GM19455 (cell line): Measurements from ENCODE around the gene NDUFB10.

ENCODE experiments used
- ATAC-seq: cut with Tn5 transposase; IDR thresholded peaks from one replicate; pipeline ENCODE4 v1.9.1; 2021; ENCODE audit not compliant: unreplicated experiment

Gene NDUFB10

DNA sequence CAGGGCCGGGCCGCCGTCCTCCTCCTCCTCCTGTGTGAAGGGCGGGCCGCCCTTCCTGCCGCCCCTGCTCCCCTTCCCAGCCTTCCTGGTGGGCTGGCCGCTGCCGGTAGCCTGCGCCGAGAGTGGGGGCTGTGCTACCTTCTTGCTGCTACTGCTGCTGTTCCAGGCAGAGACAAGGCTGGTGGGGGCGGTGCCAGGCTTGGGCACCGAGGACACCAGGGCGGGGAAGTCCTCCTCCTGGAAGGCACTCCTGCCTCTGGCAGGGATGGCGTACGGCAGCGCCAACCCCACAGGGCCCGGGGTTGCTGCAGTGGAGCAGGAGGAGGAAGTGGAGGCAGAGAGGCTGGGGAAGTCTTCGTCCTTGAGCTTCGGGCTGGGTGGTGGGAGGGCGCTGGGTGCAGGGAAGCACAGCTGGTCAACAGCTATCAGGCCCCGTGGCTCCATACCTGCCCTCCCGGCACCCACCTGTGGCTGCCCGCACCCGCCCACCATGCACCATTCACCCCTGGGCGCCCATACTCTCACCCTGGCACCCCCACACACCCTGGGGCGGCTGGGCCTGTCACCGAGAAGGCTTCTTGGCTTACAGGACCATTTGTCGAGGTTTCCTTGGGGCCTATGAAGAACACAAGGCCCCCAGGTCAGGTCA lies 40.7 kb downstream of the NDUFB10 start:
- no peak for ATAC-seq

DNA sequence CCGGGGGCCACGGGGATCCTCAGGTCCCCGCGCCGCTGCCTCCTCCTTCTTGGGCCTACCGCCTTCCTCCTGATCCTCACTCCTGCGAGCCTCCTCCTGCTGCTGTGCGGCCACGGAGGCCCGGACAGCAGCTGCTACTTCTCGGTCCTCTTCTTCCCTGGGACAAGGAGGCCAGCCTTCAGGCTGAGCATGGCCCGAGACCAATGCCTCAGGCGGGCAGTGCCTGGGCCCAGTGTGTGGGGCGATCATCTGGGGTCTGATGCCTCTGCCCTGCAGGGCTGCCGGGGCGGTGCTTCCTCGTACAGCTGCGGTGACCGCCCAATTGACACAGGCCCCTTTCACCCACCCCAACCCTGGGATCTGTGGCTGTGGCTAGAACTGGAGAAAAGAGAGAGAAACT lies 41.7 kb downstream of the NDUFB10 start:
- ATAC-seq: no peak

DNA sequence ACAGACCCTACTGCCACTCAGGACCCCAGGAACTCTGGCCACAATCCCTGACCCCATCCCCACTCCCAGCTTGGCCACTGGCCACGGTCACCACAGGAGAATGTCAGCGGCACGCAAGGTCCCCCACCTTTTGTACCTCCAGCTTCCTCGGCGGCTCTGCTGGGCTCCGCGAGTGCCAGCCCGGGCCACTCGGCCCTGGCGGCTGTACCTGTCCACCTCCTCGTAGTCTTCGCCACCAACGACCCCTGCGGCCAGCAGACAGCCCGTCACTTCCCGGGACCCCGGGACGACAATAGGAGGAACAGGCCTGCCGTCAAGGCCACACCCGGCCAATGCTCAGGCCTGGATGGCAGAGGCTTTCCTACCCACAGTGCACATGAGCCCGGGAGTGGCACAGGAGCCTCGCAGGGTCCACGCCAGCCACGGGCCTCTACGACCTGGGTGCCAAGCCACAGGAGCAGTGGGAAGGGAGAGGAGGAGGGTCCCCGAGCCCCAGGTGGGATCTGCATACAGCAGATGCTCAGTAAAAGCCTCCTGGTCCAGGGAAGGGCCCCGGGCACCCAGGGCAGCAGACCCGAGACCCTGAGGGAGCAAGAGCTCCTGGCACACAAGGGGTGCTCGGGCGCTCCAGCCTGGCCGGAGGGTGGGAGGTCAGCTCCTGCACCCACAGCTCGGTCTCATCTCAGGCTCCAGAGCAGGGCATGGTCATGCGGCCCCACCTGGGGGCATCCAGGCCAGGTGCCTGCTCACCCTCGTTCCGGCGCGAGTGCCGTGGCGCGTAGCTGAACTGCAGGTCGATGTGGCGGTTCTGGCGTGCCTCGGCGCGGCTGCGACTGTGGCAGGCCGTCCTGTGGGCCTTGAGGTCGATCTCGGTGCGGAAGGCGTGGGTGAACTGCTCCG lies 42.4 kb downstream of the NDUFB10 start:
- no peak for ATAC-seq

DNA sequence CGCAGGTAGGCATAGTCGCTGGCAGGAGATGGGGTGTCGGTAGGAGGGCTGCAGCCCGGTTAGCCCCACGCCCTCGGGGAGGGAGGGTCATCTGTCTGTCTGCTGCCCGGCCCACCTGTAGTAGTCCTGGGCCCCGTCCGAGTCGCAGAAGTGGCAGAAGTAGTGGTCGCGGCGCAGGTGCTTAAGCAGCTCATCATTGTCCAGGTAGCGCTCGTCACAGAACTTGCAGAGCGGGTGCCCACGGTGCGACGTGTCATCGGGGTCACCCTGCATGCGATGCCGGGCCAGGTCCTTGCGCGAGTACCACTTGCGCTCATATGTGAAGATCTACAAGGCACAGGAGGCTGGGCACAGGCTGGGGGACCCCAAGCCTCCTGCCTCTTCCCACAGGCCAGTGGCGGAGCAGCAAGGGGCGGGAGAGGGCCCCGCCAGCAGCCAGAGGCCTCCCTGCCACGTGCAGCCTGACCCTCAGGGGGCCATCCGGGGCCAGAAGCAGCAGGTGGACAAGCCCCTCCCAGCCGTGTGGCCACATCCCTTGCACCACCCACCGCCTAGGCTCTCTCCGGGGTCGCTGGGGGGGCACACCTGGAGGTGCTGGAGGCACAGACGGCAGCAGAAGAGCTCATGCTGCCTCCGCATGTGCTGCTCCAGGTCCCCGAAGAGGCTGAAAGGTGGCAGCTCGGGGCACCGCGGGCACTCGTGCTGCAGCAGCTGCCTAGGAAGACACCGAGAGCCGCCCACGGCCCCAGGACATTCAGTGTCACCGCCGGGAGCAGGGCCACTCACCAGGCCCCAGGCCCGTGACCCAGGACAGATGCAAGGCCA lies 43.3 kb downstream of the NDUFB10 start:
- ATAC-seq: no peak

DNA sequence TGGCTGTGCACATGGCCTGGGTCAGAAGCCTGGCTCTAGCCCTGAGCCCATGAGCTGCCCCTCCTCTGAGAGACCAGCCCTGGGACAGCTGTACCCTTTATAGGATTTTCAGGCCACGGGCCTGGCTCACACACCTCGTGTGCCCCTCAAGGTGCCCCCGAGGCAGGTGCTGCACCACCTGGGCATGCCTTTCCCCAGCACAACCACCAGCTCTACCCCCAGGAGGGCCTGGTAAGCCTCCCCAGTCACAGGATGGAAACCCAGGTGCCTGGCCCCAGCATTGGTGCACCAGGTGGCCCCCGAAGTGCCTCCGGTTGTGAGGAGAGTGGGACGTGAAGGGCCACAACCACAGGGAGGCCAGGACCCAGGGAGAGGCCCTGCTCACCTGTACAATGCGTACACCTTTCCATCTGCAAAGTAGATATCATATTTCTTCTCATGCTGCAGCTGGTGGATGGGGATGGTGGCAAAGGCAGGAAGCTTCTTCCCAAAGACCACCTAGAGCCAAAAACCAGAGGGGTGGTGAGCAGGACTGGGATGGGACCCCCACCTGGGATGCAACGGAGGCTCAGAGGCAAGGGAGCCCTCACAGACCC lies 44.0 kb downstream of the NDUFB10 start:
- no peak for ATAC-seq

DNA sequence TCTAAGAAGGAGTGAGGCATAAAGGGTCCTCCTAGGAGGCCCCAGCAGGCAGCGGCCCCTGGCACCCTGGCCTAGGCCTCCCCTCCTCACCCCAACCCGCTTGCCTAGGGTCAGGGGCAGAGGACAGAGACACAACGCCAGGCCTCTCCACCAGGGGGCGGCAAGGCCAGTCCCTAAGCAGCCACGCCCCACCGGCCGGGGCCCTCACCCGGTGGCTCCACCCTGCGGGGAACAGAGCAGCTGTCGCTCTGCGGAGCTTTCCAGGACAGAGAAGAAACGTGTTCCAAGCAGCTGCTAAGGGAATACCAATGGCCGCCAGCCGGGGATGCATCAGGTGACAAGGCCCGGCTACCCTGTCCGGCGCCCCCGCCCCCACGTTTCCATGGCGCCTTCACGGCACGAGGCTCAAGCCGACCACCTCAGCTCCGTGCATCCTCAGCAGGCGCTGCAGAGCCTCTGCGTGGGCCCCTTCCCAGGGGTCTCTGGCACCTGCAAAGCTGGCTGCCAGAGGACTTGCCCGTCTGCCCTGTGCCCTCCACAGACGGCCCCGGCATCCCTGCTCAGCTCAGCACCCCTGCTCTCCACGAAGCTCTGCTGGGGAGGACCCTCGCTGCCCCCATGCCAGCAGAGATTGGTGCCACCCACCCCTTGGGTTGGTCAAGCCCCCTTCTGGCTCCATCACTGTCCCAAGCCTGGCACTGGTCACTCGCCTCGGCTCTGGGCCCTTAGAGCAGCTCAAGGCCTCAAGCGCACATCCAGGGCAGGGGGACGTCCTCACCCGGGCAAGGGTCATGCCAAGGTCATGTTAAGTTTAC lies 44.7 kb downstream of the NDUFB10 start:
- no peak for ATAC-seq

DNA sequence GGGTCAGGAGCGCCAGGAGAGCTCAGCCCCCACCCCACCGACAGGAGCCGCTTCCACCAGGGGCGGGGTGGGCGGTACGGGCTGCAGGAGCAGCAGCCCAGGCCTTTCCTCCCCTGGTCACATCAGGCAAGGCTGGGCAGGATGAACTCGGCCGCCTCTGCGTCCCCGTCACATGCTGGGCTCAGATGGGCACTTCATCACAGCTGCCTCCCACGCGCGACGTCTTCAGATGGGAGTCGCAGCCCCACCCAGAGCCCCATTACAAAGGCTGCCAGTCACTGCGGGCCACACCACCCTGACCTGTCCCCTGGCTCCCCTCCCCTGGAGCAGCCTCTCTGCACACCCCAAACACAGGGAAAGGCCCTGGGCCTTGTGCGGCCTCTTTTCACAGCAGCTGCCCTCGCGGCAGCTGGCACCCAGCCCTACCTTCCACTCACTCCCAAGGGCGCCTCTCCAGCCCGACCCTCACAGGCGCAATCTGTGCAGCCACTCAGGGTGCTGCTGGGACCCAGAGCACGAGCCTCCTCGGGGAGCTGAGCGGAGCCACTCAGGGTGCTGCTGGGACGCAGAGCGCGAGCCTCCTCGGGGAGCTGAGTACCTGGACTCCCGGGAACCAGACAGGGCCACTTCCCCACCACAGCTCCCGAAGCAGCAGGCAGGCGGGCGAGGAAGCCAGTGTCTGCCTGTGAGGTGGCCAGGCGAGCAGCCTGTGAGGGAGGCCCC lies 45.6 kb downstream of the NDUFB10 start:
- no peak for ATAC-seq

DNA sequence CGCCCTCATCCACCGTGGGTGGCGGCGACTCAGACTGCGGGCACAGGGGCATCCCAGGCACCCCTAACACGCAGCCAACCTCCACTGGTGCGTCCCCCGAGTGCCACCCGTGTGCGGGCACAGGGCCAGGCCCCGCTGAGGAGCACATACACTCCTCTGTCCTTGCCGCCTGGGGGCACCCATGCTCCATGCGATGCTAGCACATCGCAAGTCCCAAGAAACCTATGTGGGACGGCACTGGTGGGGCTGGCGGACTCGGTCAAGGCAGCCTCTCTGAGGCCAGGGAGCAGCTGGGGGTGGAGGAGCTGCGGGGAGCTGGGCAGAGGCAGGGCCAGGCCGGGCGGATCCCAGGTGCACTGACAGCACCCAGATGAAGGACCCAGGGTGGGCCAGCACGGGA lies 46.3 kb downstream of the NDUFB10 start:
- ATAC-seq: no peak

DNA sequence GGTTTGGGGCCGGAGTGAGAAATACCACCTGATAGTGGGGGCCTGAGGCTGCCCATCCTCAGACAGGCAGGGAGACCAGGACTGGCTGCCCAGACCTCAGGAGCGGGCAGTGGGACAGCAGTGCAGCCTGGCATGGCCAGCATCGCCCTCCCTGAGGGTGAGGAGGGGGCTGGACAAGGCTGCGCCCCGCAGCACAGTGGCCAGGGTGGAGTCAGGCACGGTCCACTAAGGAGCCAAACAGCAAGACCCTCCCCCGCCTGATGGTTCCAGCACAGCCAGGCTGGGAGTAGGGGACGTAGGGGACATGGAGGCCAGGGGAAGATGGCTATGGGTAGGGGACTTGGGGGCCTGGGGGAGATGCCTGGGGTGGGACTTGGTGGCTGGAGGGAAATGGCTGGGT lies 47.0 kb downstream of the NDUFB10 start:
- ATAC-seq: no peak

DNA sequence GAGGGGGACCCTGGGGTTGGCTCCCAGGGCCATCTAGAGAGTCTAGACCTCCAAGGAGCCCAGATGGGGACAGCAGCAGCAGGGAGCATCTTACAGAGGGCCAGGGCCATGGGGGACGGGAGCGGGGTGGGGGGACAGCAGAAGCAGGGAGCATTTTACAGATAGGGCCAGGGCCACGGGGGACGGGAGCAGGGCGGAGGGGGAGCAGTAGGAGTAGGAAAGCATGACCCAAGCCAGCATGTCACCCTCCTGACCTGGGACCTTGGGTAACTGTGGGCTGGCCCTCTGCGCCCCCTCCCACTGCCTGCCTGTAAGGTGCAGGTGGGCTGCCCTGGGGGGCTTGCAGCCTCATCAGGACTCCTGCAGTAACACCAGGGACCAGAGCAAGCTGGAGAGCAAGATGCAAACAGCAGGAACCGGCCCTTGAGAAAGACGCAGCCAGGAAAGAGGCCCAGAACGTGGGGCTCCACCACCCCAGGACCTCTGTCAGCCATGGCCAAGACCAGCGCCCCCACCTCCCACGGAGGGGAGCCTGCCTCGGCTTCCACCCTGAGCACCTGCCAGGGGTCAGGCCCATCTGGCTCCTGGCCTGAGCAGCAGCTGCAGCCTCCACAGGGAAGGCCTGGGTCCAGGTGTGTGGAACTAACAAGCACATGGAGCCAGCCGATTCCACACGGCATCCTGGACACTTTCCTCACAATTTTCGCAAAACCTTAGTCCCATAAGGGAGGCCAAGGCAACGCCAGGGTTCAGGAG lies 47.9 kb downstream of the NDUFB10 start:
- ATAC-seq: no peak

DNA sequence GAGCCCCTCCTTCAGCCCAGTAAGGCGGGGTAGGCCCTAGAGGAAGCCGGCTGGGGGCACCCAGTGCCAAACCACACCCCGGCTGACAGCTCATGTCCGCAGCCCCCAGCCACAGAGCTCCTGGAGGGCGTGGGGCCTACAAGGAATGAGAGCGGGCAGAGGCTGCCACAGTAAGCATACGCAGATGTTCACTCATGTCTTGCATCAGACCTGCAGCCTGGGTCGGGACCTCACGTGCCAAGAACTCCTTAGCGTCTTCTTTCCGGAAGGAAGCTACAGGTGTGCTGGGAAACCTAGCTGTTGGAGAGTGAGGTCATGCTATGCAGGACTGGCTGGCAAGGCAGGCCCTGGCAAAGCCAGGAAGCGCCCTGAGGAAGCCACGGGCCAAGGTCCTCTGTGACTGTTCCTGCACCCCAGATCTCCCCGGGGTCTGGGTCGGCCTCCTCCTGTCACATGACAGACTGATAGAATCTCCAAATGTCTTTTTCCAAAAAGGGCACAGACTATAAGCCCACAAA lies 48.7 kb downstream of the NDUFB10 start:
- no peak for ATAC-seq

DNA sequence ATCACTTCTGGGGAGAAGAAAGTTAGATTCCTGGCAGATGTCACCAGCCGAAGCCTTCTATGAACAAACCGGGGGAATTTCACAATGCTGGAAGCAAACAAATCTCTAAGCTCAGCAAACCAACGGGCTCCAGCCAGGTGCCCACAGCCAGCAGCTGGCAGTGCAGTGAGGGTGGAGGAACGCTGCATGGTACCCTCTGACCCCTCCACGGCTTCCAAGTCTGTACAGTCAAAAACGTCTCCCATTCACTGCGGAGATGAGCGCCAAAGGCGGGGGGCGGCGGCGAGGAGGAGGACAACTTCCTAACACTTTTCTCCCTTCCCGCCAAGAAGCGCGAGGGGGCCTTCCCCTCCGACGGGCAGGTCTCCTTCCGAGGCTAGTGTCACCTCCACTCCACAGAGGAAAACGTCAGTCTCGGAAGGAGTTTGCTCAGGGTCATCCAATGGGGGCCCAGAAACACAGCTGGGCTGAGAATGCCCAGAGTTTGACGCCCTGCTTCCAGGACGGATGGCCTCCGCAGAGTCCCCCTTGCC lies 49.4 kb downstream of the NDUFB10 start:
- ATAC-seq: no peak

DNA sequence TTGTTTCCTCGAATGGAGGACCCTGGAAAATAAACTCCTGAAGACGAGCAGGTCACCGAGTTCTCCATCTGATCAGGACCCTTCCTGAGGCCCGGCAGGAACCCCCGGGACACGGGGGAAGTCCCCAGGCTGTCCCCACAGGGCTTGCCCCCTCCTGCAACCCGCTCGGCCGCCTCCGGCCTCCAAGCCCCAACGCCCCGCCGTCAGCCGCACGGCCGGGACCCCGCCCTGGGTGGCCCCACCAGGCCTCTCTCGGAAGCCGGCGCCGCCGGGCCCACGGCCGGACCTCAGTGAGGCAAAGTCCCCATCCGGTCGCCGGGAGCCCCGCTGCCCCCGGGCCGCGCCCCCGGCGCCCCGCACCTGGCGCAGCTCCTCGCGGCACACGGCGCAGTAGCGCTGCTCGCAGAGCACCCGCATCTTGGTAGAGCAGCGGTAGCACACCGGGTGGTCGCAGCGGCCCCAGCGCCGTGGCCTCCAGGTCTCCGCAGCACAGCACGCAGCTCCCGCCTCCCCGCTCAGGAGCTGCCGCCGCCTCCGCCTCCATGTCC lies 49.9 kb downstream of the NDUFB10 start:
- ATAC-seq: peak; percentile 53

DNA sequence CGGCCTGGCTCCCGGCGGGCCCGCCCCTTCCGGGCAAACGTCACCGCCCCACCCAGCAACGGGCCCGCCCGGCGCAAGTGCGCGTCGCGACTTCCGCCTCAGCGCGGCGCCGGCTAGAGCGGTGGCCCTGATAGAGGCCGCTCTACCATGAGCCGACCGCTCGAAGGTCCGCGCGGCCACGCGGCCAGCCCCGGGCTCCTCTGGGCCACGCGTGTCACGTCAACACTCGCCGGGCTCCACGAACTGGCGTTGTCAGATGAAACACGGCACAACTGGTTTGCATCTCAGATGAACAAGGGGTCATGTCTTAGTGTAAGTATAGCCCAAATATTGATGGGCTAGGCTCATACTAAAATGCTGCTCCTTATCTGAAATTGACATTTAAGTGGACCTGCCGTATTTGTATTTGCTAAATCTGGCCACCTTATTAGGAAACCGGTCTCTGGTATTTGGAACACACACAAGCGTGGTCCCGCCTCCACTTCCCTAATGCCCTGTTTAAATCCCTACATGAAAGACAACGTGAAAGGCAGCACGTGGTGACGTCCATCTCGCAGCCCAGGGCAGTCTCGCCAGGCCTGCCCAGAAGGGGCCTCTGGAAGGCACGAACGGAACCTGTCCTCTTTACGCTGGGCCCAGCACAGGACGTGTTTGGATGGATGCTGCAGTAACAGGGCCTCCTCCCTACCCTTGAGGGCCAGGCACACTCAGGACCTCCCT lies 50.6 kb downstream of the NDUFB10 start, which contains the start of gene ZNF598:
TSS of gene ZNF598 (minus strand) at position 31 of the 720 bp plus-strand sequence.
- peak; percentile 76 for ATAC-seq
